HG03520 (cell line): Measurements from ENCODE around the gene EIF3B.
A peak's percentile ranks its signal among the peaks of the same experiment; 100 is the strongest.
"Not testable (repeated sequence)": the region's sequence is repeated elsewhere in the genome, so short reads cannot be mapped to it uniquely, and the experiment has no call there.

Experiments
- ATAC-seq: cut with Tn5 transposase; IDR thresholded peaks from one replicate; pipeline ENCODE4 v1.9.1; 2021; ENCODE audit warnings: mild to moderate bottlenecking, moderate library complexity; ENCODE audit not compliant: unreplicated experiment

Gene EIF3B

DNA sequence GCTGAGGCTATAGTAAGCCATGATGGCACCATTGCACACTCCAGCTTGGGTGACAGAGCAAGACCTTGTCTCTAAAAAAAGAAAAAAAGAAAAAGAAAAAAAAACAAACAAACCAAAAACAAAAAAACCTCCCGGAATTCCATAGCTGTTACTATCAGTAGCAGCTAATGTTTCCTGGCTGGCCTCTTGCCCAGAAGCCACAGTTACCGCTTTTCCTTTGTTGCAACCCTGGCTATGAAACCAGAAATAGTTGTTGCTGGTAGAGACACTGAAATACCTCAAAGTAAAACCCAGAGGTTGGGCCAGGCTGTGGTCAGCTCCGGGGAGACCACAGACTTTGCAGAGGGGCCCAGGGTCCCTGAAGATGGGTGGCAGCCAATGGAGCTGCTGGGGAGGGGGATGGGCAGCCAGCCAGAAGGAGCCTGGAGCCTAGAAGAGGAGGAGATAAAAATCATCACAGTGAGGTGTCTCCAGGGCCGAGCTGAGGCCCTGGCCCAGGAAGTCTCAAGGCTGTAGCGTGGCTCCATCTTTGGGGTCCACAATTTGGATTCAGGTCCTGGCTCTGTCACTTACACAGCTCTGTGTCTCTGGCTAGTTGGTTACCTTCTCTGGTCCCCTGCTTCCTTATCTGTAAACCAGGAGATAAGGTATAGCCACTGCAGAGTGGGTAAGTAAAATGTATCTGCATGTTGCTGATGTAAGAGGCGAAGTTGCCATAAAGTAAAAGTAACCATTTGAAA is 45.4 kb downstream of the EIF3B start:
- no peak for ATAC-seq

DNA sequence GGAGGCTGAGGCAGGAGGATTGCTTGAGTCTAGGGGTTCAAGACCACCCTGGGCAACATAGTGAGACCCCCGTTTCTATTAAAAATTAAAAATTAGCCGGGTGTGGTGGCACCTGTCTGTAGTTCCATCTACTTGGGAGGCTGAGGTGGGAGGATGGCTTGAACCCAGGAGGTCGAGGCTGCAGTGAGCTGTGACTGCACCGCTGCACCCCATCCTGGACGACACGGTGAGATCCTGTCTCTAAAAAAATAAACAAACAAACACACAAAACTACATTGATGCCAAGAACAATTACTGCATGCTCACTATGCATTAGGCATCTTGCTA is 48.0 kb downstream of the EIF3B start:
- ATAC-seq: no peak

DNA sequence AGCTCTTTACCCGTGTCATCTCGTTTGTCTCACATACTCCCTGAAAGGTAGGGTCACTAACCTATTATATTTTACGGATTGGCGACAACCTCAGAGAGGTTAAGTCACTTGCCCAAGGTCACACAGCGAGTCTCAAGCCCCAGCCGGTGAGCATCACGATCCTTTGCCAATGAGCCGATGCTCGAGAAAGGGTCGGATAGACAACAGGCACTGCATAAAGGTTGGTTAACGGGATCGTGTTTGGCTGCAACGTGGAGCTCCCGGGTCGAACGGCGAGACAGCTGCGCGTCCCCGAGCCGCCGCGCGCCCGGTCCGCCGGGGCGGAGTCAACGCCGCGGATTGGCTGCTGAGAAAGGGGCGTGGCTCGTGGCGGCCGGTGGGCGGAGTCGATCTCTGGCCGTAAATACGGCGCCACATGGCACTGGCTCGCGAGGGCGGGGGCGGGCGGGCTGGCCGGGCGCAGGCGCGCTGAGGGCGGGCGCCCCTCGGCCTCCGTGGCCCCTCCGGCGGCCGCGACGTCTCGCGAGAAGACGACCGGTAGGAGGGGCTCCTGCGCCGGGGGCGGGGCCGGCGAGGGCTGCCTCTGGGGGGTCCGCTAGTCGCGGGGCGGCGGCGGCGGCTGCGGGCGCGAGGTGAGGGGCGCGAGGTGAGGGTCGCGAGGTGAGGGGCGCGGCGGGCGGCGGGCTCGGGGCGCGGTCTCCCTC is 48.5 kb downstream of the EIF3B start, which contains the start of gene CHST12:
Gene CHST12 (plus strand): TSS at position 598 of the 704 bp plus-strand sequence. CDS start 29,029 bp downstream, outside the sequence.
- ATAC-seq: peak; percentile 39

DNA sequence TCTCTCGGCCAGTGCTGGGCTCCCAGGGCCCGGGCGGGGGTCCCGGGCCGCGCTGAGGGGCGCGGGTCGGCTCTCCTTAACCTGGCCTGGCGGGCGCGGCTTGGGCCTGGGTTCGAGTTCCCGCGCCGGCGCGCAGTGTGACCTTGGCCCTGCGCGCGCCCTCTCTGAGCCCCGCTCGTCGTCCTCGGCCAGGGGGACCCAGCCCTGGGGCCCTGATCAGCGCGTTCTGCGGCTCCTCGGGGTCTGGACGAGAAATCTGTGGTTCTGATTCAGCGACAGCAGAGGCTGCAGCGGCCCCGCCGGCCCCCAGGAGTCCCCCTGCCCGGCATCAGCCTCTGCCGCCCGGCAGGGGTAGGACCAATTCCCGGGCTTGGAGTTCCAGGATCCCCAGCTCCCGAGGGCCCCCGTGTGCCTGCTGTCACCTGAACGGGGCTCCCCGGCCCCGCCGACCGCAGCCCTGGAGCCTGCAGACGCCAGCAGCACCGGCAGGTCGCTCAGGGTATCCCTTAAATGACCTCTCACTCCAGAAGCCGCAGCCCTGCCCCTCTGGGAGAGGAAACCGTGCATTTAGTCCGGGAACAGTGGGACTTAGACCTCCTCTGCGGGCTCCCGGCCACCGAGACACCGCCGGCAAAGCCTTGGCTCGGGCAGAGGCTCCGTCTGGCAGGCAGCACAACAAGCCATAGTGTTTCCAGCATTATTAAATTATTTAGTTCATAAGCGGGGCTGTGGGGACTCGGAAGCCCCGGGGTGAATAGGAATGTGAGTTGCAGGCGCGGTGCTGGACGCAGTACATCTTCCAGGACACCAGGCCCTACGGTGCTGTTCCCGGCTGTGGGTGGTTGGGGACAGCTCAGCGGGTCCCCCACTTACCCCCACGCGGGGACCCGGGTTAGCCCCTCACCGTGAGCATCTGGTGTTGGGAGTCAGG is 49.4 kb downstream of the EIF3B start:
- peak; percentile 3 for ATAC-seq

DNA sequence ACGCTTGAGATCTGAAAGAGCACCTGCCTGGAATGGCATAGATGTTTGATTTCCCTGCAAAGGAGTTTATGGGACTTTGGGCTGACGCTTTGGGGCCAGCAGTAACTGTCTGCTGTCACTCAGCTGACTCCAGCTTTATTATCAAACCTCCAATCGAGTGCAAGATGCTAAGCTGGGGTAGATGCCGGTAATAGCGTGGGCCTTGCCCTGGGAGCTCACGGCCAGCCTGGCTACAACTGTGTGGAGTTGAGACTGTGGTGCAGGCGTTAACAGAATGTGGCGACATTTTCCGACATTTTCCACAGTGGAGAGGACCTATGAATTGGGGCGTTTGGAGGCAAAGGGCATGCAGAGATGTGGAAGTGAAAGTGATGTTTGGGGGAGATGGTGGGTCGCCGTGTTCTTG is 50.1 kb downstream of the EIF3B start:
- no peak for ATAC-seq

DNA sequence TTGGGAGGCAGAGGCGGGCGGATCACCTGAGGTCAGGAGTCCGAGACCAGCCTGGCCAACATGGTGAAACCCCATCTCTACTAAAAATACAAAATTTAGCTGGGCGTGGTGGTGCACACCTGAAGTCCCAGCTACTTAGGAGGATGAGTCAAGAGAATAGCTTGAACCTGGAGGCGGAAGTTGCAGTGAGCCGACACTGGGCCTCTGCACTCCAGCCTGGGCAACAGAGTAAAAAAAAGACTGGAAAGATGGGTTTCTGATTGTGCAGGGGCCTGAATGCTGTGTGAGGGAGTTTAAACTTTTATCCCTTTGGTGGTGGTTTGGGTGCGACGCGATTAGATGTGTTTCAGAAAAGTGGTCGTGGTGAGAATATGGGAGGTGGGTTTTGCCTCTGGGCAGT is 50.6 kb downstream of the EIF3B start:
- no peak for ATAC-seq

DNA sequence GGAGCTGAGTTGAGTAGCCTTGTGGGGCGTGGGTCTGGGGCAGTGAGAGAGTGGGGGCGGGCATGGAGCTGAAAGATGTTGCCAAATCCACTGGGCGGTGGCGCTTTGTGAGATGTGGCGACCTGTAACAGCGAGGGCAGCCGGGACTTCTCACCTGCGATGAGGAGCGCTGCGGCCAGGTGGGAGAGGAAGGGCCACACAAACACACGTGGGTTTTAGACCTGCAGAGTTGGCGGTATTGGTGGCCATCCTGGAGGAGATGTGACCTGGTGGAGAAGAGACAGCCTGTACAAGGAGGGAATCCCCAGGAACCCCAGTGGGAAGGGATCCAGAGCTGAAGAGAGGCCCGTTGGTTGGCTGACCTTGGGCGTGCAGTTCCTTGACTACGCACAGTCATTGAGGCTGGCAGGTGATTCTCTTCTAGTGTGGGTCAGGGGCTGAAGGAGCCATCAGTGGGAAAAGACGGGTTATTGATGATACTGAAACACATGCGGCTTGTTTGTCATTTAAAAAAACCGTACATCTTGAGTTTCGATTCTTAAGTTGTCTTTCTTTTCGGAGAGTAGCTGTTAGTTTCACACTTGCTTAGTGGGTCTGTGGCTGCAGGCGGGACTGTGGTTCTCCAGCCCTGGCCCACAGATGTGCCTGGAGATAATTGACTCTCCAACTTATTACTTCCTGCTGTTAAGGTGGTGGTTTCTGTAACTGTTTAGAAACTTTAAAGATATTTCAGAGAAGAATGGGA is 51.1 kb downstream of the EIF3B start:
- peak; percentile 49 for ATAC-seq

DNA sequence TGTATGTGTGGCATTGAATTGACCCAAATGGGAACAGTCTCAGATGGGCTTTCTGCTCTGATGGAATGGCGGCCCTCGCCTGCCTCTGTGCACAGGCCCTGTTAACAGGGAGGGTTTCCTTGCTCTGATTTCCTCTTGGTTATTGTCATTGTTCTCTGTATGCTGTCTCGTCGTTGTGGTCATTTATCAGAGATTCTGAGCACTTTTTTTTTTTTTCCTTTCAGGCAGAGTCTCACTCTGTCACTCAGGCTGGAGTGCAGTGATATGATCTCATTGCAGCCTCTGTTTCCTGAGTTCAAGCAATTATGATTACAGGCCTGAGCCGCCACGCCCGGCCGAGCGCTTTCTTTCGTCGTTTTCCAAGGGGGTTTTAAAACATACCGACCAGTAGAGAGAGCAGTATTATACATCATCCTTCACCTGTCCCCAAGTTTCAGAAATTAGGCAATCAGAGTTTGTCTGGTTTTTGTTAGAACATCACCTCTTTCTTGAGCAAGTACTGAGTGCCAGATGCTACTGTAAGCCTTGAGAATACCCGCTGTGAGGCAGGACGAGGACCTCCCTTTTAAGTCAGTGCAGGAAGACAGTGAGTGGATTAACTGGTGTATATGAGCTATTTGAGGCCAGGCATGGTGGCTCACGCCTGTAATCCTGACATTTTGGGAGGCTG is 55.3 kb downstream of the EIF3B start:
- no peak for ATAC-seq

DNA sequence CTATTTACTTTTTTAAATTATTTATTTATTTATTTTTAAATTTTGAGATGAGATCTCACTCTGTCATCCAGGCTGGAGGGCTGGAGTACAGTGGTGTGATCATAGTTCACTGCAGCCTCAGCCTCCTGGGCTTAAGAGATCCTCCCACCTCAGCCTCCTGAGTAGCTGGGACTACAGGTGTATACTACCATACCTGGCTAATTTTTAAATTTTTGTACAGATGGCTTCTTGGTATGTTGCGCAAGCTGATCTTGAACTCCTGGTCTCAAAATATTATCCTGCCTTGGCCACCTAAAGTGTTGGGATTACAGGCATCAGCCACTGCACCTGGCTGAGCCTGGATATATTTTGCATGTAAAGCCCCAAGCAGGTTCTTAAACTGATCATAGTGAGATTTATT is 56.4 kb downstream of the EIF3B start:
- ATAC-seq: no peak

DNA sequence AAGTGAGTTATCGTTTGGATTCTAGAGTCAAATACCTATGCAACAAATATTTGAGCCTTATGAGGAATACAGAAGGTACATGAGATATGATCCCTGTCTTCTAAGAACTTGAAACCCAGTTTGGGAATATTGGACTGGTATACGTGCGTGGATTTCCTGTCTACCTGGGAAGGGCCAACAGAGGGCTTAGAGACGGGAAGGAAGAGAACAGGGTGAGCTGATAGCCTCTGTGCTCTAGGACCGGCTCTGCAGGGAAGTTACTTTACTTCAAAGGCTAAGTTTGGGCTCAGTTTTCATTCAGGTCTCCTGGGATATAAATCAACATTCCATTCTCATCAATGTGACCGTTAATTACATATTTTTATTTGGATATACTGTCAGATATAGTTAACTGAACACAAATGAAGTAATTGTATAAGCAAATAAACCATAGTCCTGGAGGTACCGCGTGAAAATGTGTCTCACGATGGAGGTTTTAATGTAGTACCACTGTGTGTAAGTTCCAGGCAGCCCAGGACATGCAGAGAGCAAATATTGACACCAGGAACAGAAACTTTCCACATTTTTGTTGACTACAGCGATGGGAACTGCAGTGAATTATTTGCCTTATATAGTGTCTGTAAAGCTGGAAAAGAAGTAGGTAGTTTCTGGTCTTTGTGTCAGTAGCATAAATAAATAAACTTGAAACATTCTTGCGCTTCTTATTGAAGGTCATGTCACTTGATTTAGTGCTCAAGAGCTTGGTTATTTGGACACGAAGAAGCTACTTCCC is 57.4 kb downstream of the EIF3B start:
- no peak for ATAC-seq

DNA sequence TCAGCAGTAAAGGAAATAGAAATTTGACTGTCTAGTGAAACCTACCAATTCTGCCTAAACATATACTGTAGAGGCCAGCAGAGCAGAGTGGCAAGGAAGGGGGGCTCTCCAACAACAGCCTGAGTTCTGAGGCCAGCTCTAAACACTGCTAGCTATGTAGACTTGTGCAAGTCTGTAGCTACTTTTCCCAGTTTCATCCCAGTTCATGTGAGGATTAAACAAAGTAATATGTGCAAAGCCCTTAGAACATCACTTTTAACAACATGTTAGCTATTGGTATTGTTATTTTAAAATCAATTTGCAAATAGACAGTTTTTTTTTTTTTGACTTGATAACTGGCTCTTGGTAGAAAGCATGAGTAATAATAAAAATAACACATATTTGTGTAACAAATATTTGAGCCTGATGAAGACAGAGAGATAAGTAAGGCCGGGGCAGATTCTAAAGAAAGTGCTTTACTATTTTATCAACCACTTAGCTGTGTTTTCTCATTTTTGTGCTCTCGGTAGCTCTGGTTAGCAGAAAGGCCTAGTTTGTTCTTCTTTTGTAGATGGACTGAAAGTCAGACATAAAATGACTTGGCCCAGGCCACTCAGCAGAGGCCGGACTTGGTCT is 58.1 kb downstream of the EIF3B start:
- no peak for ATAC-seq

DNA sequence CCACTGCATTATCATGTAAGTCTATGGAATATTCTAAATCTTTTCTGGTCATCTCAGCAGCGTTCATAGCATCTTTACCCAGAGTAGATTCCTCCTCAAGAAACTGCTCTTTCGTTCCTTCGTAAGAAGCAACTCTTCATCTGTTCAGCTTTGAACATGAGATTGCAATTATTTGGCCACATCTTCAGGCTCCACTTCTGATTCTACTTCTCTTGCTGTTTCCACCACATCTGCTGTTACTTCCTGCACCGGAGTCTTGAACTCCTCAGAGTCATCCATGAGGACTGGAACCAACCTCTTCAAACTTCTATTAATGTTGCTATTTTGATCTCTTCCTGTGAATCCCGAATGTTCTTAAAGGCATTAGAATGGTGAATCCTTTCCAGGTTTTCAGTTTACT is 61.4 kb downstream of the EIF3B start:
- ATAC-seq: no peak

DNA sequence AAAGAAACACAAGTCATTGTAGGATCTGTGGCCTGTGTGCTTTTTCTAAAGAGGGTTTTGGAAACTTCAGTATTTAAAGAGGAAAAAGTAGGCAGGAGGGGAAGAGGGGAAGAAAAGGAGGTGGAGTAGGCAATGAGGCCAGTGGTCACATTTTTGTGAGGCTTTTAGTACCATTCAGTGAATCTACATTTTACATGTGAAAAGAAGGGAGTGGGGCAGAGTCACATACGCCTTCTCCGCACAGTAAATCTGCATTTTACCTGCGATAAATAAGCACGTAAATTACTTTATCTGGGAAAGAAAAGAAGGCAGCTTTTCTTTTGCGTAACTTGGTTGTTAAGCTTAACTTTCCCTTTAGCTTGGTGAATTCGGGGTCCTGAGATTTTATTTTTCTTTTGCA is 62.0 kb downstream of the EIF3B start:
- ATAC-seq: no peak

DNA sequence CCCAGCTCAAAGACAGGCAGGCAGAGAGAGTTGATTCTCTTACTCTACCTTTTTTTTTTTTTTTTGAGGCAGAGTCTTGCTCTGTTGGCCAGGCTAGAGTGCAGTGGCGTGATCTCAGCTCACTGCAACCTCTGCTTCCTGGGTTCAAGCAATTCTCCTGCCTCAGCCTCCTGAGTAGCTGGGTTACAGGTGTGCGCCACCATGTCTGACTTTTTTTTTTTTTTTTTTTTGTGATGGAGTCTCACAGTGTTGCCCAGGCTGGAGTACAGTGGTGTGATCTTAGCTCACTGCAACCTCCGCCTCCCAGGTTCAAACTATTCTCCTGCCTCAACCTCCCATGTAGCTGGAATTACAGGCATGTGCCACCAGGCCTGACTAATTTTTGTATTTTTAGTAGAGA is 62.6 kb downstream of the EIF3B start:
- ATAC-seq: not testable (repeated sequence)

DNA sequence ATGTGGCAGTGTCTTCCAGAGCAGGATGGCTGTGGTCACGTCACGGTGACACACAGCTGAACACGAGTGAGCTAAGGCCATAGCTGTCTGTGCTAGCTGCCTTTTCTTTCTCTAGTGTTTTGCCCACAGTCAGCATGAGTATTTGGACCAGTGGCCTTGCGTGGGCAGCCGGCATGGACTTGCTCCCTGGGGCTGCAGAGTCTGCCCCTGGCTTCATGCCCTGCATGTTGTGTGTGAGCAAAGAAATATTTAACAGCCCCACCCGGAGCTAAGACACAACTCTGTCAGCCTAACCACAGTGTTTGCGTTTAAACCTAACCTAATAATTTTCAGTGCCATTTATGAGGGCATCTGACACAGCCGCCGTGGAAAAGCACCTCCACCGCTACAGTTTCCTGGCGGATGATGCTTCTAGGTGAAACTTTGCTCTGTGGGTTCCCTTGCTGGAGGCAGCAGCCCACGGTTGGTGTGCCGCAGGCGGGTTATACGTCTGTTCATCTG is 63.4 kb downstream of the EIF3B start:
- no peak for ATAC-seq

DNA sequence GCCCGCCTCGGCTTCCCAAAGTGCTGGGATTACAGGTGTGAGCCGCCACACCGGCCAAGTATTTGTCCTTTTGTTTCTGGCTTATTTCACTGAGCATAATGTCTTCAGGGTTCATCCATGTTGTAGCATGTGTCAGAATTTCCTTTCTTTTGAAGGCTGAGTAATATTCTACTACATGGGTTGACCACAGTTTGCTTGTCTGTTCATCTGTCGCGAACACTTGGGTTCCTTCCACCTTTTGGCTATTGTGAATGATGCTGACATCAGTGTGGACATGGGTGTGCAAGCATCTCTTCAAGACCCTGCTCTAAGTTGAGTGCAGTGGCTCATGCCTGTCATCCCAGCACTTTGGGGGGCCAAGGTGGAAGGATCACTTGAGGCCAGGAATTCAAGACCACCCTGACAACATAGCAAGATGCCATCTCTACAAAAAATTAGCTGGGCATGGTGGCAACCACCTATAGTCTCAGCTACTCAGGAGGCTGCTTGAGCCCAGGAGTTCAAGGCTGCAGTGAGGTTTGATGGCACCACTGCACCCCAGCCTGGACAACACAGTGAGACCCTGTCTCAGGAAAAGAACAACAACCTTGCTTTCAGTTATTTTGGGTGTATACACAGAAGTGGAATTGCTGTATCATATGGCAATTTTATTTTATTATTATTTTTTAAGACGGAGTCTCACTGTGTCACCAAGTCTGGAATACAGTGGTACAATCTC is 65.7 kb downstream of the EIF3B start:
- ATAC-seq: no peak

DNA sequence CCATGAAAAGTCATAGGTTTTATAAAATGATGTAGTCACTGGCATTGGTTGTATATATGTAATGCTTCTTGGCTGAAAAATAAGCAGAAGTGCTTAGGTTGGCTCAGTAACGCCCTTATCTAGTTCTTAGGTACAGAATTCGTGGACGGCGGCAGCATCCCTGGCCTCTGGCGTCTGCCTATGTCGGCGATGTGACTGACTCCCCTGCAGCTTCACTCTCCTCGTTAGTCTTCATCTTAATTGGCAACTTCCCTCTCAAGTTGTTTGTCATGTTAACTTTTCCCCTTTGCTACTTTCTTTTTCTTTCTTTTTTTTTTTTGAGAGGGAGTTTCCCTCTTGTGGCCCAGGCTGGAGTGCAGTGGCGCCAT is 67.3 kb downstream of the EIF3B start:
- no peak for ATAC-seq

DNA sequence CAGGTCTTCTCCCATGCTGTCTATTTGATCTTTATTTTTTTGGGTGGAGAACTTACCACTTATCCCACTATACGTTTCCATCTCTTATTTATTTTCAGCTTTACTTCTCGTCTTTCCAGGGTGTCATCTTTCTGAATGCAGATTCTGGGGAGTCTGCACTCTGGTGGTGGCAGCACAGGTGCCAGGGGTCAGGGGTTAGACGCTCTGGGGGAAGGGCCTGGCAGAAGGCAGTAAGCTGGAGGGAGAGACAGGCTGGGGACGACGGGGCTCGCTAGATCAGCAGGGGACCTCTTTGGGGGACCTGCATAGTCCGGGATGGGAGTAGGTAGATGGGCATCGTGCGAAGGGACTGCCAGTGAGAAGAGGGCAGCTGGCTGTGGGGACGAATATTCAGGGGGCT is 71.1 kb downstream of the EIF3B start:
- ATAC-seq: no peak
